SK-N-SH treated with all-trans-retinoic acid at 6 μM for 48 hours (cell line): ENCODE measurements around the gene KIAA0513.

Experiments
- ISL1 ChIP-seq: fragments of 250-450 bp; sonication (Bioruptor Pico); IDR thresholded peaks from 2 replicates; pipeline ENCODE4 v2.1.2; 2022; ENCODE audit warnings: mild to moderate bottlenecking, moderate library complexity
- ZFP3 ChIP-seq: fragments of 250-450 bp; sonication (Bioruptor Pico); IDR thresholded peaks from 2 replicates; pipeline ENCODE4 v1.5.0; 2020; ENCODE audit warnings: mild to moderate bottlenecking, moderate library complexity

- TF ChIP-seq ZFP3 (CRISPR knock-in tag), result no peak
- no peak for TF ChIP-seq ISL1
Measured at GRCh38 chr16:85027349-85027957, at the start of gene KIAA0513.
